Naive B cell (primary cell): ENCODE measurements around the gene AGAP1. TPM values are rescaled to one million over a fixed set of nuclear protein-coding genes. Genes with fewer than 3 reads are reported as not detected.
A peak's percentile ranks its signal among the peaks of the same experiment; 100 is the strongest.

ENCODE experiments used
- ATAC-seq, 2 donors: fragments of 150-1000 bp; cut with Tn5 transposase; 2 replicates each; pipeline ENCODE4 v1.10.0; 2021; ENCODE audit warnings: low read depth in 2 of 2, mild to moderate bottlenecking in 2 of 2, moderate library complexity in 2 of 2
- DNase-seq: peaks from one replicate; pipeline ENCODE4 v3.0.0; 2022
- H3K27ac Mint-ChIP-seq, 6 donors: one replicate each; pipeline ENCODE4 v1.8.0; 2020 to 2022; ENCODE audit warnings: mild to moderate bottlenecking in 6 of 6, mixed read lengths in 6 of 6, moderate library complexity in 5 of 6, inconsistent platforms in 2 of 6
- H3K27me3 Mint-ChIP-seq, 3 donors: one replicate each; pipeline ENCODE4 v1.8.0; 2021 to 2022; ENCODE audit warnings: mixed read lengths in 3 of 3, mild to moderate bottlenecking in 1 of 3
- H3K36me3 Mint-ChIP-seq, 2 donors: one replicate each; pipeline ENCODE4 v1.8.0; 2020 to 2022; ENCODE audit warnings: mixed read lengths in 2 of 2, inconsistent platforms in 1 of 2, mild to moderate bottlenecking in 1 of 2
- H3K4me1 Mint-ChIP-seq, 3 donors: one replicate each; pipeline ENCODE4 v1.8.0; 2020 to 2022; ENCODE audit warnings: mixed read lengths in 3 of 3, inconsistent platforms in 1 of 3, mild to moderate bottlenecking in 1 of 3, moderate library complexity in 1 of 3
- H3K4me3 Mint-ChIP-seq, 8 donors: one replicate each; pipeline ENCODE4 v1.8.0; 2020 to 2022; ENCODE audit warnings: mild to moderate bottlenecking in 8 of 8, mixed read lengths in 8 of 8, moderate library complexity in 8 of 8, inconsistent platforms in 2 of 8
- H3K9me3 Mint-ChIP-seq, 7 donors: one replicate each; pipeline ENCODE4 v1.8.0; 2020 to 2022; ENCODE audit warnings: mixed read lengths in 7 of 7, mild to moderate bottlenecking in 5 of 7, inconsistent platforms in 2 of 7, moderate library complexity in 1 of 7
- polyA plus RNA-seq, 6 donors: library from polyadenylated mRNA; unstranded; fragments of 300-500 nt; fragmentation: Illumina TruSeq; gene quantifications; one replicate each; pipeline ENCODE4 v1.2.3, GENCODE V29; 2021; ENCODE audit warnings: low read depth in 6 of 6

AGAP1 gene
- polyA plus RNA-seq, 6 donors from 2014 or later: not detected

GRCh38 chr2:235841863-235842262 is 348.0 kb downstream of the AGAP1 start:
- H3K9me3 Mint-ChIP-seq: peaks cover 0 to 5% (median 0%) of the 10 kb centered on the region in 7 donors
- H3K27me3 Mint-ChIP-seq: peaks cover 0 to 5% (median 4%) of the 10 kb centered on the region in 3 donors
- H3K27ac Mint-ChIP-seq: peak overlapping the region in 1 of 6 donors; percentile 44
- no peaks in the 10 kb centered on the region for H3K36me3 Mint-ChIP-seq
- no peak overlapping the region for H3K4me3 Mint-ChIP-seq
- DNase-seq (no peak), ATAC-seq (no peak)
- no peaks in the 10 kb centered on the region for H3K4me1 Mint-ChIP-seq

DNA sequence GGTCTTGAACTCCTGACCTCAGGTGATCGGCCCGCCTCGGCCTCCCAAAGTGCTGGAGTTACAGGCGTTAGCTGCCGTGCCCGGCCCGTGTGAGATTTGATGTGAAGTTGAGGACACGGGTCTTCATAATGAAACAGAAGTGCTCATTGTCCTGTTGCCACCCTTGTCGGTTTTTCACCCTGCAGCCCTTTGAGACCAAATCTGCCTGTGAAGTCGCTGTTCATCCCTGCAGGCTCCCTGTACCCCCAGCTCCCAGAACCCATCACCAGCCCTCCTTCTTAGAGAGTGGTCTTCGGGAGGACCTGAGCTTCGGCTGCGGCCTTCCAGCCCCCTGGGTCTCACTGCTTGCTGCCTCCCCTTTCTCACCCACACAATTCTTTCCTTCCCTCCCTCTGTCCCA is 349.1 kb downstream of the AGAP1 start:
- no peak for DNase-seq
- peaks cover 0 to 5% (median 0%) of the 10 kb centered on the region in 7 donors for H3K9me3 Mint-ChIP-seq
- H3K27me3 Mint-ChIP-seq: peaks cover 0 to 5% (median 4%) of the 10 kb centered on the region in 3 donors
- H3K36me3 Mint-ChIP-seq: no peaks in the 10 kb centered on the region
- no peak overlapping the region for H3K27ac Mint-ChIP-seq
- H3K4me3 Mint-ChIP-seq: no peak overlapping the region
- no peaks in the 10 kb centered on the region for H3K4me1 Mint-ChIP-seq
- ATAC-seq: no peak

GRCh38 chr2:235843591-235844395 is 349.9 kb downstream of the AGAP1 start:
- no peaks in the 10 kb centered on the region for H3K36me3 Mint-ChIP-seq
- ATAC-seq (no peak), DNase-seq (no peak)
- peaks cover 0 to 7% (median 5%) of the 10 kb centered on the region in 3 donors for H3K27me3 Mint-ChIP-seq
- no peak overlapping the region for H3K4me3 Mint-ChIP-seq
- H3K27ac Mint-ChIP-seq: no peak overlapping the region
- peaks cover 0 to 5% (median 0%) of the 10 kb centered on the region in 7 donors for H3K9me3 Mint-ChIP-seq
- no peaks in the 10 kb centered on the region for H3K4me1 Mint-ChIP-seq

DNA sequence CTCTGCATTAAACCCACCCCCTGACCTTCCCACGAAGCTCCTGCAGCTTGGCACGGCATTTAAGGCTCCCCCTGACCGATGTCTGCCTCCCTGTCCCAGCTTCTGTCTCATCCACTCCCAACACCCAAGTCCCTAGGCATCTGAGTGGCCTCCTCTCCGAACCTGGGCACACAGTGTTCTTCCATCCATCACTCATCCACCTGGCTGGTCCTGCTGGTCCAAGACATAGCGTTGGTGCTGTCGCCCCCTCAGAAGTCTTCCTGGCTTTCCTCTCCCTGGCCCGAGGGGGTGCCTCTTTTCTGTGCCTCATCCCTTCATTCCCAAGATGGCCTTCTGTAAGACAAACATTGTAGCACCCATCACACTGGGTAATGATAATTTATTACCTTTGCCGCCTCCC is 350.7 kb downstream of the AGAP1 start:
- H3K36me3 Mint-ChIP-seq: no peaks in the 10 kb centered on the region
- peaks cover 0 to 9% (median 5%) of the 10 kb centered on the region in 3 donors for H3K27me3 Mint-ChIP-seq
- no peaks in the 10 kb centered on the region for H3K4me1 Mint-ChIP-seq
- DNase-seq: no peak
- H3K9me3 Mint-ChIP-seq: peaks cover 0 to 5% (median 0%) of the 10 kb centered on the region in 7 donors
- H3K4me3 Mint-ChIP-seq: no peak overlapping the region
- no peak overlapping the region for H3K27ac Mint-ChIP-seq
- no peak for ATAC-seq

- ATAC-seq (no peak), DNase-seq (no peak)
- no peaks in the 10 kb centered on the region for H3K36me3 Mint-ChIP-seq
- no peaks in the 10 kb centered on the region for H3K4me1 Mint-ChIP-seq
- H3K4me3 Mint-ChIP-seq: no peak overlapping the region
- peak overlapping the region in 1 of 6 donors; percentile 49 for H3K27ac Mint-ChIP-seq
- H3K9me3 Mint-ChIP-seq: peaks cover 0 to 5% (median 0%) of the 10 kb centered on the region in 7 donors
- peaks cover 0 to 9% (median 5%) of the 10 kb centered on the region in 3 donors for H3K27me3 Mint-ChIP-seq
These were observed 351.4 kb downstream of the AGAP1 start for GRCh38 chr2:235845245-235845644.

DNA sequence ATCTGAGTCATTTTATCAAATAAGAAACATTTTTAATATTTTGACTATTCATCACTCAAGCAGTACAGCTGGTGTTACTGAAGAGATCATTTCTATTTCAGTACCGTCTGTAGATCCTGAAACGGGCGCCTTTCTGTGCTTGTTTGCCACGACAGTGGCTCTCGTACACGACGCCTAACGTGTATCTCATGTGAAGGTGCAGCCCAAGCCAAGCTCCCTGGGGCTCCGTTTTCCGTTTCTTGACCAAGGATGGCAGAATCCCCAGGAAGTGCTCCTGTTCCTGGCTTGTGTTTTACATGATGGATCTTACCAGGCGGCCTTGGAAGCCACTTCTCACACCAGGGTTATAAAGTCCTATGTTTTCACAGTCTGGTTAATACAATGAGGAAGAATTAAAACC is 353.7 kb downstream of the AGAP1 start:
- no peak for DNase-seq
- H3K27me3 Mint-ChIP-seq: peaks cover 0 to 9% (median 5%) of the 10 kb centered on the region in 3 donors
- ATAC-seq: no peak
- H3K36me3 Mint-ChIP-seq: no peaks in the 10 kb centered on the region
- no peak overlapping the region for H3K4me3 Mint-ChIP-seq
- H3K4me1 Mint-ChIP-seq: no peaks in the 10 kb centered on the region
- H3K9me3 Mint-ChIP-seq: peaks cover 0 to 3% (median 0%) of the 10 kb centered on the region in 7 donors
- H3K27ac Mint-ChIP-seq: no peak overlapping the region

DNA sequence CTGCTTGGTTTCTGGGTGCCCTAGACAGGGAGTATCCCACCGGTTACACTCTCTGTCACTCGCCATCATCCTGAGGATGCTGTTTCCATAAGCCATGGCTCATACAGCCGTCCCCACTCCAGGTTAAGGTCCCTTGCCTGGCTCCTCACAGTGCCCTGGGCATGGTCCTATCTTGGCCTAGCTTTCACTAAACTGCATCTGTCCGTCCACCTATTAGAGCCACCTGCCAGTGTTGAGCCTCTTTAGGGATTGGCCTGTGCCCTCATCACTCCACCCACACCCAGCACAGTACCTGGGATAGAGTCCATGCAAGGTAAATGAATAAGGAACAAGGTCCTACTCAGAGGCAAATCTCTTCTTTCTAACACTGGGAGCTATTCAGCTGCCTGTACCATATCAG is 354.2 kb downstream of the AGAP1 start:
- H3K27ac Mint-ChIP-seq: no peak overlapping the region
- no peaks in the 10 kb centered on the region for H3K36me3 Mint-ChIP-seq
- no peak for ATAC-seq
- peaks cover 0 to 3% (median 0%) of the 10 kb centered on the region in 7 donors for H3K9me3 Mint-ChIP-seq
- H3K4me1 Mint-ChIP-seq: no peaks in the 10 kb centered on the region
- peaks cover 0 to 9% (median 5%) of the 10 kb centered on the region in 3 donors for H3K27me3 Mint-ChIP-seq
- no peak for DNase-seq
- no peak overlapping the region for H3K4me3 Mint-ChIP-seq

GRCh38 chr2:235848946-235849345 is 355.1 kb downstream of the AGAP1 start:
- DNase-seq: no peak
- H3K4me1 Mint-ChIP-seq: no peaks in the 10 kb centered on the region
- no peaks in the 10 kb centered on the region for H3K36me3 Mint-ChIP-seq
- H3K4me3 Mint-ChIP-seq: no peak overlapping the region
- H3K27me3 Mint-ChIP-seq: peaks cover 0 to 9% (median 5%) of the 10 kb centered on the region in 3 donors
- H3K9me3 Mint-ChIP-seq: peaks cover 0 to 3% (median 0%) of the 10 kb centered on the region in 7 donors
- no peak for ATAC-seq
- H3K27ac Mint-ChIP-seq: no peak overlapping the region

GRCh38 chr2:235849489-235849888 is 355.6 kb downstream of the AGAP1 start:
- Mint-ChIP-seq H3K27me3 (peaks cover 0 to 9% (median 8%) of the 10 kb centered on the region in 3 donors), H3K4me3 (no peak overlapping the region), H3K4me1 (no peaks in the 10 kb centered on the region), H3K9me3 (peaks cover 0 to 3% (median 0%) of the 10 kb centered on the region in 7 donors), H3K36me3 (no peaks in the 10 kb centered on the region), H3K27ac (no peak overlapping the region)
- no peak for DNase-seq
- ATAC-seq: no peak

- no peaks in the 10 kb centered on the region for H3K4me1 Mint-ChIP-seq
- DNase-seq (no peak), ATAC-seq (no peak)
- peaks cover 0 to 3% (median 0%) of the 10 kb centered on the region in 7 donors for H3K9me3 Mint-ChIP-seq
- peaks cover 0 to 8% (median 8%) of the 10 kb centered on the region in 3 donors for H3K27me3 Mint-ChIP-seq
- no peak overlapping the region for H3K27ac Mint-ChIP-seq
- no peaks in the 10 kb centered on the region for H3K36me3 Mint-ChIP-seq
- no peak overlapping the region for H3K4me3 Mint-ChIP-seq
These were observed 356.4 kb downstream of the AGAP1 start for GRCh38 chr2:235850289-235850688.

DNA sequence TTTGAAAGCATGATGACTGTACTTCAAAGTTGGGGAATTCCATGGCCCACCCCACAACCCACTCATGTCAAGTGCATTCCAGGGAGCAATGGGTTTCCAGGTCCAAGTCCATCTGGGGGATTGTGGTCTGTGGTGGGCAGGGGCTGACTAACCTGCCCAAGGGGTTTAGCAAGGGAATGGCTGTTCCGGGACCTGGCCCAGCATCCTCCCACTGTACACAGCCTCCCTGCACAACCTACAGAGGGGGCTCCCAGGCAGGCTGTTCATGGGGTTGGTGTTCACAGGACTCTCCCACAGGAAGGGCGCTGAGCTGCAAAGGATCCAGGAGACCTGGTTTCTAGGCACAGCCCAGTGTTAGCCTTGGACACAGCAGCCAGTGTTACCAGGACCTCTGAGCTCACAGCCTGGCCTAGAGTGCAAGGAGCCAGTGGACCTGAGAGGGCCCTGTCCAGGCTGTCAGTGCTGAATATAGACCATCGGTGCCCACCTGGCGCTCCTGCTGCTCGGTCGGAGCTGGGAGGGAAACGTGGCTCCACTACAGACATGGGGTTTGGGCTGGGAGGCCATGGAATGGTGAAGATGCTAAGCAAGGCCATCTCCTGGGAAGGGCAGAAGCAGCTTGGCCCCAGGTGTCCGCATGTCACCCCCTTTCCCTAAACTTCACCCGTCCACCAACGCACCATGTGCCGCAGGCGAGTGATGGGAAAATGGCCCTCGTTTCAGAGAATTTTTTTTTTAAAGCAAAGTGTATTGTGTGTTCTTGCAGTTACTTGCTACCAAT is 357.1 kb downstream of the AGAP1 start:
- no peak overlapping the region for H3K27ac Mint-ChIP-seq
- no peaks in the 10 kb centered on the region for H3K4me1 Mint-ChIP-seq
- no peak for DNase-seq
- no peaks in the 10 kb centered on the region for H3K9me3 Mint-ChIP-seq
- no peak for ATAC-seq
- peaks cover 0 to 8% (median 5%) of the 10 kb centered on the region in 3 donors for H3K27me3 Mint-ChIP-seq
- H3K36me3 Mint-ChIP-seq: no peaks in the 10 kb centered on the region
- no peak overlapping the region for H3K4me3 Mint-ChIP-seq

GRCh38 chr2:235851828-235852525 is 358.1 kb downstream of the AGAP1 start:
- H3K4me3 Mint-ChIP-seq: no peak overlapping the region
- H3K36me3 Mint-ChIP-seq: no peaks in the 10 kb centered on the region
- no peak overlapping the region for H3K27ac Mint-ChIP-seq
- ATAC-seq (no peak), DNase-seq (no peak)
- peaks cover 0 to 8% (median 5%) of the 10 kb centered on the region in 3 donors for H3K27me3 Mint-ChIP-seq
- H3K9me3 Mint-ChIP-seq: no peaks in the 10 kb centered on the region
- H3K4me1 Mint-ChIP-seq: no peaks in the 10 kb centered on the region

DNA sequence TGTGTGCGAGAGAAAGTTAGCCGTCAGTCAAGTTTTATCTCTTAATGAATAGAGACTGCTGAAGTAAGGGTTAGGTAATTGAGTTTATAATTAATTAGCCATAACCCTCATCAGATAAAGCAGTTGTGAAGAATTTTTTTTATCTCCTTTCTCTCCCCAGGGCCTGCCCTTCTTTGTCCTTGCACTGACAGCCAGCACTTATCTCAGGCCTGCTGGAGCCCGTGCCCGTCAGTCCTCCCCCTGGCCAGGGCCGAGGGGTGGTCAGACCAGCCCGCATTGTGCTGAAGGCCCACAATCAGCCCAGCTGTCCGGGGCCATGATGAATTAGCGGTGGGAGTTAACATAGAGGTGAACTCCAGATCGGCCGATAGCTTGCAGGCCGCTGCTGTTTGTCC is 358.7 kb downstream of the AGAP1 start:
- H3K4me1 Mint-ChIP-seq: no peaks in the 10 kb centered on the region
- H3K4me3 Mint-ChIP-seq: no peak overlapping the region
- no peaks in the 10 kb centered on the region for H3K36me3 Mint-ChIP-seq
- no peak for ATAC-seq
- no peak overlapping the region for H3K27ac Mint-ChIP-seq
- H3K27me3 Mint-ChIP-seq: peaks cover 0 to 8% (median 5%) of the 10 kb centered on the region in 3 donors
- no peaks in the 10 kb centered on the region for H3K9me3 Mint-ChIP-seq
- no peak for DNase-seq
